Activated CD8-positive, alpha-beta memory T cell treated with anti-CD3 and anti-CD28 coated beads for 24 hours (primary cell): ENCODE measurements around the gene PPIL1.

Source experiments
- DNase-seq: peaks from one replicate; pipeline ENCODE4 v3.0.0-alpha.2; 2020

Gene PPIL1

GRCh38 chr6:36853325-36853724, 21.3 kb downstream of the PPIL1 start:
- no peak for DNase-seq

- DNase-seq: no peak
Measured at GRCh38 chr6:36852481-36853147, 22.0 kb downstream of the PPIL1 start.

- no peak for DNase-seq
Measured at GRCh38 chr6:36851626-36852025, 23.0 kb downstream of the PPIL1 start.

- no peak for DNase-seq
Measured at GRCh38 chr6:36851149-36851614, 23.4 kb downstream of the PPIL1 start.

GRCh38 chr6:36850021-36850420, 24.6 kb downstream of the PPIL1 start:
- DNase-seq: no peak

- DNase-seq: no peak
Measured at GRCh38 chr6:36848658-36849441, 25.8 kb downstream of the PPIL1 start.

GRCh38 chr6:36847991-36848390, 26.6 kb downstream of the PPIL1 start:
- DNase-seq: no peak

- no peak for DNase-seq
Measured at GRCh38 chr6:36847152-36847551, 27.5 kb downstream of the PPIL1 start.

GRCh38 chr6:36845233-36845632, 29.4 kb downstream of the PPIL1 start:
- no peak for DNase-seq

- no peak for DNase-seq
Measured at GRCh38 chr6:36844232-36845170, 30.1 kb downstream of the PPIL1 start.

- no peak for DNase-seq
Measured at GRCh38 chr6:36843170-36843569, 31.4 kb downstream of the PPIL1 start.

- no peak for DNase-seq
Measured at GRCh38 chr6:36841756-36842155, 32.8 kb downstream of the PPIL1 start.

- peak; percentile 67 for DNase-seq
Measured at GRCh38 chr6:36840432-36841403, 33.9 kb downstream of the PPIL1 start.

- peak; percentile 68 for DNase-seq
Measured at GRCh38 chr6:36839749-36840431, 34.7 kb downstream of the PPIL1 start.

GRCh38 chr6:36838896-36839748, 35.5 kb downstream of the PPIL1 start, which contains the start of gene CPNE5:
CPNE5 (minus strand) TSS chr6:36839444; CDS start chr6:36839377, 67 bp downstream.
- no peak for DNase-seq

GRCh38 chr6:36837686-36838085, 36.9 kb downstream of the PPIL1 start:
- no peak for DNase-seq

GRCh38 chr6:36837022-36837339, 37.6 kb downstream of the PPIL1 start:
- DNase-seq: no peak

- DNase-seq: no peak
Measured at GRCh38 chr6:36836111-36837021, 38.2 kb downstream of the PPIL1 start.
